GM12891 (cell line): Measurements from ENCODE around the gene OR1D5.

Experiments
- POLR2A ChIP-seq: IDR thresholded peaks from 2 replicates; pipeline ENCODE4 v1.6.1; 2011; ENCODE audit warnings: low read depth, low read length, control low read depth
- POLR2AphosphoS5 ChIP-seq: IDR thresholded peaks from 2 replicates; pipeline ENCODE4 v1.6.1; 2011; ENCODE audit warnings: low read depth, low read length, control low read depth

GRCh38 chr17:3029213-3029913, 34.0 kb downstream of the OR1D5 start:
- TF ChIP-seq POLR2AphosphoS5 (no peak), POLR2A (no peak)
